ENCODE measurements around the gene C6orf89.
"Not testable (repeated sequence)": the region's sequence is repeated elsewhere in the genome, so short reads cannot be mapped to it uniquely, and the experiment has no call there.

Gene C6orf89

DNA sequence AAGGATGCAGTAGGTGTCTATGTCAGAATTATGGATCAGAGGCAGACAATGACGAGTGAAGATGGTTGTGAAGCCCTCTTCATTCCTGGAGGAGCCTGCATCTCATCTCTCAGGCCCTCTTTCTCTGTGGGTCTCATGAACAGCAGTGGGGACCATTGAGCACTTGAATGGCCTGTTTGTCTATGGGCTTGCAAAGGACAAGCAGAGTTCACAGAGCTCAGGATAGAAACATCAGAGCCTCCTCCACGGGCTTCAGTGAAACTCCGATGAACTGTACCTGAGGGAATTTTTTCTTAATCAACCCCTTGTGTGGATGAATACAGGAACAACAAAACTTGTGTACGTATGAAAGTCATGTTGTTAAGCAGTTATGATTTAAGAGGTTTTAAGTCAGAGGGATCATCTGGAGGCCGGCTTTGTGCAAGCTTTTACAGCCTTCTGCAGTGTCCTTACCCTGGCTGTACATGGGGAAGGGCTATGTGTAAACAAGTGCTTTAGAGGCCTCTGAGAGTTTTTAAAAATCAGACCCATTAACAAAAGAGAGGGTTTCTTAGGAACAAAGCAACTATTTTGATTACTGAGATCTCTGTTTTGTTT, 39.1 kb downstream of the C6orf89 start:
- DNase-seq: no peak

- DNase-seq: no peak
Measured at GRCh38 chr6:36925809-36926208, 40.1 kb downstream of the C6orf89 start.

GRCh38 chr6:36926708-36927513, 41.2 kb downstream of the C6orf89 start:
- DNase-seq: no peak

GRCh38 chr6:36927691-36928546, 42.2 kb downstream of the C6orf89 start:
- DNase-seq: no peak

- DNase-seq: no peak
Measured at GRCh38 chr6:36928547-36928918, 42.8 kb downstream of the C6orf89 start.

- no peak for DNase-seq
Measured at GRCh38 chr6:36929152-36929551, 43.4 kb downstream of the C6orf89 start.

GRCh38 chr6:36929607-36930006, 43.9 kb downstream of the C6orf89 start:
- DNase-seq: no peak

DNA sequence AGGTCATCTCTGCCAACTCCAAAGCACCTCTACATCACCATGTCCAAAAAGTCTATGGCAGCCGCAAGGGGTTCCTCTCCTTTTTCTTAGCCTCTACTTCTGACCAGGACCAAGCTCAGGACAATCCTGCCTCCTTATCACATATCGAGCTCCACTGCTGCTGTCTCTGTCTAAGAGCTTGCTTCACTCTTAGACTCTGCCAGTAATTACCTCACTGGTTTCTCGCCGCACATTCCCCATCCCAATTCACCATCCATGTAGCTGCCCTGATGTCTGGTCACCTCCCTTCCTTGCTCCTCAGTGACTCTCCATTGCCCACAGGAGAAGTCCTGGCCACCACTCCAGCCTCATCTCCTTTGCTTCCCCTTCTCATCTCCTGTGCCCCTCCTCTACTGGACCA, 44.7 kb downstream of the C6orf89 start:
- no peak for DNase-seq

DNA sequence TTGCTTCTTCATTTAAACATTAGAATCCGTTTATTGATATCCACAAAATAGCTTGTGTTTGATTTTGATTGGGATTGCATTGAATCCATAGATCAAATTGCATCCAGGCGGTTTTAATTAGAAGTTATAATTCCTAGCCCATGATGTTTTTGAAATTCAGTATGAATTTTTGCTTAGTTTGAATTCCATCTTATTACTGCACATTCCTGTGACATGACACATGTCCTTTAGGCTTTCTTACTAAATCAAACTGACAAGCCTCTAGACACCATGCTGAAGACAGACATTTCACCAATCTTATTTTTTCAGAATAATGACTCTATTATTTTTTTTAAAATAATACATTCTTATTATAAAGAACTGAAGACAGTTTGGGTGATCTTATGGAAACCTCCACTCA, 47.4 kb downstream of the C6orf89 start:
- no peak for DNase-seq

GRCh38 chr6:36933519-36933918, 47.8 kb downstream of the C6orf89 start:
- DNase-seq: no peak

GRCh38 chr6:36934901-36935300, 49.1 kb downstream of the C6orf89 start:
- DNase-seq: no peak

DNA sequence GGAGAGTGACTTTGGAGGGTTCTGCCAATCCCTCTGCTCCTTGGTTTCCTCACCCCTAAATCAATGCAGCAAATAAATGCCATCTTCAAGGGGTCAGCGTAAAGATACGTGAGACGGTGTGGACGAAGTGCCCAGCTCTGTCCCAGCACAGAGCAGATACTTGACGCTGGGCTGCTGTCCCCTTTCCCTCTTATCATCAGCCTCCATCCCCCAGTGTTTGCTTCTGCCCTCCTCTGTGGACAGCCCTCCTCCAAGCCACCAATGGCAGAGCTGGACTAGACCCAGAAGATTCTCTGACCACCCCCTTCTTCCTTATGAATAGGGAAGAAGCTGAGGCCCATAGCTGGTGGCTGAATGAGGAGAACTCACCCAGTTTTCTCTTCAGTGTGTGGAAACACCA, 51.1 kb downstream of the C6orf89 start:
- DNase-seq: no peak

DNA sequence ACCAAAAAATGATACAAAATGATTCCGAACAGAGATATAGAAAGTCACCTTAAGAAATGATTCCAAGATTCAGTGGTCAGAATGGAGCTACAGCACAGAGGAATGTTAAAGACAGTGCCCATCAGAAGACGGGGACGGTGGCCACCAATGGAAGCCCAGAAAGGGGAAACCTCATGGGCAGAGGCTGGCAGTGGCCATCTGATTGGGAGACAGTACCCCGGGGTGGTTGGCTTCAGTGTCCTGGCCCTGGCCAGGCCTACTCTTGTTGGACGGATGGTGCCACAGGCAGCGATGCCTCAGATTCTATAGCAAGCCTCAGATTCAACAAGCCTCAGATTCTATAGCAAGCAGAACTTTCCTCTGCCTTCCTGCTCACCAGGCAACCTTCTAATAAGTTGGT, 52.1 kb downstream of the C6orf89 start:
- no peak for DNase-seq

DNA sequence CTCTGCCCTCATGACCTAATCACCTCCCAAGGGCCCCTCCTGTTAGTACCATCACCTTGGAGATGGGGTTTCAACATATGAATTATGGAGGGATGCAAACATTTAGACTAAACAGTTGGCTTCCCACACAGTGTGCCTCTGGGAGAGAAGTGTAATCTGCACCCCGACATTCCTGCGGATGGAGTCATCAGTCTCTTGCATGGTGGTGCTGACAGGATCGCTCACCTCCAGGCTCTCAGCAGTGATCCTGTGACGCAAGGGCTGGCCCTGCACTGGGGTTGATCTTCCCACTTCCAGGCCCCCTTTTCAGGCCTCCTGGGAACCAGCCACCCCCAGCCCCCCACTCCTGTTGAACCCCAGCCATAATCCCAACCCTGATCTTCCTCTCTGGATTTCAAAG, 52.8 kb downstream of the C6orf89 start:
- DNase-seq: no peak

GRCh38 chr6:36939005-36939404, 53.3 kb downstream of the C6orf89 start:
- not testable (repeated sequence) for DNase-seq

GRCh38 chr6:36940027-36940426, 54.3 kb downstream of the C6orf89 start:
- no peak for DNase-seq

- not testable (repeated sequence) for DNase-seq
Measured at GRCh38 chr6:36941561-36941960, 55.8 kb downstream of the C6orf89 start.

- DNase-seq: not testable (repeated sequence)
Measured at GRCh38 chr6:36942329-36942728, 56.6 kb downstream of the C6orf89 start.

DNA sequence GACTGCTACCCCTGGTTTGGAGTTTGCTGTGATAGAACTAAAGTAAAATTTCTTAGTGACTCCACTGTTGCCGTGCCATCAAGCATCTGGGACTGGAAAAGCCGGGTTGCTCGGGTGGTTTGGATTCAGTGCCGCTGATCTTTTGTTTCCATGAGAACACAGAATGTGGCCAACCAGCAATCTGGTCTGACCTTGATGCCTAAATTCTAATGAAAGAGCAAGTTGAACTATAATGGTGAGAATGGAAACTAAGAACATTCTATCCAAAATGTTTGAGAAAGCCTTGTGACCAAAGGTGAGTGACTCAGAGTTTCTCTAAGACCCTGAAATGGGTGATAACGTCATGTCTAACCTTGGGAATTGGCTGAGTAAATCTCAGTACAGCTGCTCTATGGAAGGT, 58.9 kb downstream of the C6orf89 start:
- DNase-seq: no peak

GRCh38 chr6:36945301-36945700, 59.5 kb downstream of the C6orf89 start:
- DNase-seq: no peak

- DNase-seq: no peak
Measured at GRCh38 chr6:36946526-36946925, 60.8 kb downstream of the C6orf89 start.

GRCh38 chr6:36947570-36948351, 62.0 kb downstream of the C6orf89 start:
- DNase-seq: no peak

DNA sequence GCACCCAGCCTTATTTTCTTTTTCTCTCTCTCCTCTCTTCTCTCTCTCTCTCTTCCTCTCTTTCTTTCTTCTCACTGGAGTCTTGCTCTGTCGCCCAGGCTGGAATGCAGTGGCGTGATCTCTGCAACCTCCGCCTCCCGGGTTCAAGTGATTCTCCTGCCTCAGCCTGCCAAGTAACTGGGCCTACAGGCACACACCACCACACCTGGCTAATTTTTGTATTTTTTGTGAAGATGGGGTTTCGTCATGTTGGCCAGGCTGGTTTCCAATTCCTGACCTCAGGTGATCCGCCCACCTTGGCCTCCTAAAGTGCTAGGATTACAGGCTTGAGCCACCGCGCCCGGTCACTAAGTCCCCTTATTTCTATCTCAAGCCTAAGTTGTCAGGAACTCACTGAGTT, 63.3 kb downstream of the C6orf89 start:
- DNase-seq: not testable (repeated sequence)

Measured in activated CD4-positive, CD25-positive, alpha-beta regulatory T cell (primary cell).